NT2/D1 (cell line): ENCODE data around the gene HOXA4.

Experiments
- YY1 ChIP-seq: IDR thresholded peaks from 2 replicates; pipeline ENCODE4 v1.6.1; 2011; ENCODE audit not compliant: insufficient read length, insufficient read depth
- ZNF274 ChIP-seq: IDR thresholded peaks from 2 replicates; pipeline ENCODE4 v1.6.1; 2011; ENCODE audit warnings: mild to moderate bottlenecking, low read depth, low read length

DNA sequence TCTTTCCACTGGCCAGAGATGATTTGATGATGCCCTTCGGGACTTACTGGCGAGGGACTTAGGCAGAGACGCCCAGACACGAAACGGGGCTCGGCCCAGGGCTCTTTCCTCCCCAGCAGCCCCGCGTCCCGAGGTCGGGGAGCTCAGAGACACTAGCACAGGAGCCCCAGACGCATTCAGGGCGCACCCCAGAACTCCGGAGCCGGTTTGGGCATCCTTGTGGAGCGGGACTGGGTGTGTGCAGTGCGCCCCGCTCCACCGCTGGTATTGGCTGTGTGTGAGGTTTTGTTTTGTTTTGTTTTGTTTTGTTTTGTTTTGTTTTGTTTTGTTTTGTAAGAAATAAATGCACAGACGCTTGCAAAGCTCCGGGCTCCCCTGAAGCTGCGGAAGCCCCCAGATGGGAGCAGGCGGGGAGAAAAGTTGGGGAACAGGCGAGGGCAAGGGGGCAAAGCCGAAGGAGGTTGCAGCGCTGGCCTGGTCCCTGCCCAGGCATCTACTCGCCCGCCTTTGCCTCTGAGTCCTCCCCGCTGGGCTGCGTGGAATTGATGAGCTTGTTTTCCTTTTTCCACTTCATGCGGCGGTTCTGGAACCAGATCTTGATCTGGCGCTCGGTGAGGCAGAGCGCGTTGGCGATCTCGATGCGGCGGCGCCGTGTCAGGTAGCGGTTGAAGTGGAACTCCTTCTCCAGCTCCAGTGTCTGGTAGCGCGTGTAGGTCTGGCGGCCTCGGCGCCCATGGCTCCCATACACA is 14.8 kb upstream of the HOXA4 start:
- TF ChIP-seq YY1 (no peak), ZNF274 (no peak)
